ENCODE measurements around the gene CHM.

CHM gene

GRCh38 chrX:85907316-85907715, 140.0 kb downstream of the CHM start:
- Mint-ChIP-seq H3K4me1 (peaks cover 7 to 26% of the 10 kb centered on the region in 2 donors), H3K27ac (no peak overlapping the region), H3K4me3 (peak overlapping the region in 1 of 2 donors; percentile 1), H3K36me3 (peaks cover 4 to 10% of the 10 kb centered on the region in 2 donors), H3K27me3 (no peaks in the 10 kb centered on the region), H3K9me3 (no peaks in the 10 kb centered on the region)
- DNase-seq: no peak
- peak in 1 of 2 donors; percentile 29 for ATAC-seq (replicated peaks)

DNA sequence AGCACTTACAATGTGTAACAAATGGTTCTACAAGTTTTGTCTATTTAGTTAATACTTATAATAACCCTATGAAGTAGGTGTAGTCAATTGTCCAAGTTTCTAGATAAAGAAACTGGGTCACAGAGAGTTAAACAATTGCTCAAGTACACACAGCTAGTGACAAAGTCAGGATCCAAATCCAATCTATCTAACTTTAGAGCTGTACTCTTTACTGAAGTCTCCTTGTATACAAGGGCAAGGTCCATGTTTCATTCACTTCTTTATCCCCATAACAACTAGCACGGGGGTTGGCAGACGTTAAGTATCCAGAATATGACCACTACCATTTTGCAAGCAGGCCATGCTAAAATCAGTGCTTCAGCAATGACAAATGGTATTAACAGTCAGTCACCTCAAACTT, 141.0 kb downstream of the CHM start:
- Mint-ChIP-seq H3K4me3 (no peak overlapping the region), H3K27me3 (no peaks in the 10 kb centered on the region)
- ATAC-seq (replicated peaks): no peak

GRCh38 chrX:85905851-85906250, 141.5 kb downstream of the CHM start:
- DNase-seq: no peak
- Mint-ChIP-seq H3K36me3 (peaks cover 3 to 10% of the 10 kb centered on the region in 2 donors), H3K27me3 (no peaks in the 10 kb centered on the region), H3K27ac (no peak overlapping the region), H3K4me3 (no peak overlapping the region), H3K9me3 (no peaks in the 10 kb centered on the region), H3K4me1 (peaks cover 4 to 26% of the 10 kb centered on the region in 2 donors)
- no peak for ATAC-seq (replicated peaks)

More for the DNA sequence above, 141.0 kb downstream of the CHM start:
- H3K4me1 Mint-ChIP-seq: peaks cover 4 to 26% of the 10 kb centered on the region in 2 donors
- peaks cover 3 to 10% of the 10 kb centered on the region in 2 donors for H3K36me3 Mint-ChIP-seq
- H3K27ac Mint-ChIP-seq: peak overlapping the region; percentile 47
- DNase-seq: no peak
- no peaks in the 10 kb centered on the region for H3K9me3 Mint-ChIP-seq

GRCh38 chrX:85903692-85904471, 143.5 kb downstream of the CHM start:
- DNase-seq (no peak), ATAC-seq (replicated peaks) (no peak)
- H3K36me3 Mint-ChIP-seq: peaks cover 0 to 9% of the 10 kb centered on the region in 2 donors
- H3K4me3 Mint-ChIP-seq: no peak overlapping the region
- no peak overlapping the region for H3K27ac Mint-ChIP-seq
- H3K9me3 Mint-ChIP-seq: no peaks in the 10 kb centered on the region
- no peaks in the 10 kb centered on the region for H3K27me3 Mint-ChIP-seq
- peaks cover 2 to 26% of the 10 kb centered on the region in 2 donors for H3K4me1 Mint-ChIP-seq

- Mint-ChIP-seq H3K27ac (no peak overlapping the region), H3K36me3 (peaks cover 9 to 19% of the 10 kb centered on the region in 2 donors), H3K27me3 (no peaks in the 10 kb centered on the region), H3K9me3 (no peaks in the 10 kb centered on the region), H3K4me3 (no peak overlapping the region), H3K4me1 (no peaks in the 10 kb centered on the region)
- no peak for ATAC-seq (replicated peaks)
- DNase-seq: no peak
Observed at GRCh38 chrX:85897362-85898126, 149.8 kb downstream of the CHM start.

- Mint-ChIP-seq H3K4me3 (no peak overlapping the region), H3K27me3 (no peaks in the 10 kb centered on the region), H3K9me3 (peaks cover 5 to 6% of the 10 kb centered on the region in 2 donors), H3K36me3 (peaks cover 7 to 8% of the 10 kb centered on the region in 2 donors), H3K27ac (no peak overlapping the region), H3K4me1 (peaks cover 4 to 11% of the 10 kb centered on the region in 2 donors)
- no peak for DNase-seq
- no peak for ATAC-seq (replicated peaks)
Observed at GRCh38 chrX:85882601-85883000, 164.8 kb downstream of the CHM start.

GRCh38 chrX:85870585-85870984, 176.8 kb downstream of the CHM start:
- Mint-ChIP-seq H3K9me3 (peaks cover 3 to 6% of the 10 kb centered on the region in 2 donors), H3K4me1 (no peaks in the 10 kb centered on the region), H3K27ac (no peak overlapping the region), H3K27me3 (no peaks in the 10 kb centered on the region), H3K36me3 (peaks cover 30 to 39% of the 10 kb centered on the region in 2 donors), H3K4me3 (no peak overlapping the region)
- ATAC-seq (replicated peaks): no peak
- DNase-seq: no peak

- ATAC-seq (replicated peaks) (no peak), DNase-seq (no peak)
- no peaks in the 10 kb centered on the region for H3K4me1 Mint-ChIP-seq
- H3K36me3 Mint-ChIP-seq: peaks cover 35 to 45% of the 10 kb centered on the region in 2 donors
- H3K27me3 Mint-ChIP-seq: no peaks in the 10 kb centered on the region
- no peak overlapping the region for H3K27ac Mint-ChIP-seq
- H3K9me3 Mint-ChIP-seq: peaks cover 7 to 10% of the 10 kb centered on the region in 2 donors
- H3K4me3 Mint-ChIP-seq: no peak overlapping the region
Observed at GRCh38 chrX:85865324-85865723, 182.0 kb downstream of the CHM start.

DNA sequence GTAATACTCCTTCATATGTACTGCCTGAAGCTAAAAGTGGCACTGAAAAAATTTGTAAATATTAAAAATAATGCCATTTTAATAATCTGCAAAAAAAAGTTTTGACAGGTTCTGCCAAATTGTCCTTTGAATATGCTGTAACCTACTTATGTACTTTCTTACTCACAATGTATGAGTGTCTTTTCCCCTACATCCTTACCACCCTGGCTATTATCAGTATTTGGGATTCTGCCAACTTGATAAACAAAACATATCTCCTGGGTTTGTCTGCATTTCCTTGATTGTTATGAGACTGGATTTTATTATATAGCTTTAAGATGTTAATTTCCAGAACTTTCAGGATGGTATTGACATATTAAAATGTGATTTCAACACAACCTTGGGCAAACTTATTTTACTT, 187.9 kb downstream of the CHM start:
- no peak overlapping the region for H3K4me3 Mint-ChIP-seq
- DNase-seq (no peak), ATAC-seq (replicated peaks) (no peak)
- H3K36me3 Mint-ChIP-seq: peaks cover 4 to 5% of the 10 kb centered on the region in 2 donors
- H3K4me1 Mint-ChIP-seq: no peaks in the 10 kb centered on the region
- no peaks in the 10 kb centered on the region for H3K9me3 Mint-ChIP-seq
- no peak overlapping the region for H3K27ac Mint-ChIP-seq
- H3K27me3 Mint-ChIP-seq: no peaks in the 10 kb centered on the region

DNA sequence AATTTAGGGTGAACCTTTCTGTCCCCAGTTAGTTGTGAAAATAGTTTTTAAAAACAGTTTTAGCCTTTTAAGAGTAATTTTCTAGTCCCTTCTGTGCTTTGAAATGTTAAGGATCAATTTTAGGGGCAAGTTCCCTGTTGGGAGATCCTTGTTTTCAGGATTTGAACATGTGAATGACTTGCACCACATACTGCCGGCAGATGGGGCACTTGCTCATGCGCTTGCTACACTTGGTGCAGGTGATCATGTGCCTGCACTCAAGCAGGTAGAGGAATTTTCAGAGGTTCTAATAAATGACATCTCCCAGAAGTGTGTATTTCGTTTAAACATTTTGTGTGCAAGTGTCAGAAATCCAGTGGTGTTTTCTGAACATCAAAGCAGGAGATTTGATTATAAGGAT, 195.9 kb downstream of the CHM start:
- Mint-ChIP-seq H3K4me3 (no peak overlapping the region), H3K36me3 (no peaks in the 10 kb centered on the region), H3K9me3 (no peaks in the 10 kb centered on the region), H3K4me1 (no peaks in the 10 kb centered on the region), H3K27me3 (no peaks in the 10 kb centered on the region), H3K27ac (no peak overlapping the region)
- ATAC-seq (replicated peaks) (no peak), DNase-seq (no peak)

DNA sequence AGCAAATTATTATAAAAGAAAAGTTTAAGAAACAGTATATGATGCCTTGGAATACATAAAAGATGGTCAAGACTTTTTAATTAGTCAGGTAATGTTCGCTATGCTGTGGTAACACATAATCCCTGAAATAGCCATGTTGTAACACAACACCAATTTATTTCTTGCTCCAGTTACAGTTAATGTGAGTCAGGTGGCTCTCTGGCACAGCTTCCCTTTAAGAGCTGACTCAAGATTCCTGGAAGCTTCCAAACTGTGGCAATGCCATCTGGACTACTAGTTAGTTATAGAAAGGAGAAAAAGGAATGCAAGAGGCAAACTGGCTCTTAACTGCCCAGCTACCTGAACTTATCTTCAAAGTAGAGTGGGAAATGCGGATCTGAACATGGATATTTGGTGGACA, 210.5 kb downstream of the CHM start:
- no peak for ATAC-seq (replicated peaks)

GRCh38 chrX:85828771-85829170, 218.6 kb downstream of the CHM start:
- DNase-seq: no peak
- no peak for ATAC-seq (replicated peaks)
- no peak overlapping the region for H3K4me3 Mint-ChIP-seq
- peaks cover 5 to 15% of the 10 kb centered on the region in 2 donors for H3K9me3 Mint-ChIP-seq
- H3K27me3 Mint-ChIP-seq: no peaks in the 10 kb centered on the region
- H3K27ac Mint-ChIP-seq: no peak overlapping the region
- H3K36me3 Mint-ChIP-seq: no peaks in the 10 kb centered on the region
- H3K4me1 Mint-ChIP-seq: peaks cover 0 to 1% of the 10 kb centered on the region in 2 donors

More for the DNA sequence above, 210.5 kb downstream of the CHM start:
- H3K36me3 Mint-ChIP-seq: no peaks in the 10 kb centered on the region
- no peak overlapping the region for H3K4me3 Mint-ChIP-seq
- no peak for DNase-seq
- H3K27ac Mint-ChIP-seq: no peak overlapping the region
- no peaks in the 10 kb centered on the region for H3K4me1 Mint-ChIP-seq
- peaks cover 0 to 4% of the 10 kb centered on the region in 2 donors for H3K27me3 Mint-ChIP-seq
- peaks cover 4 to 13% of the 10 kb centered on the region in 2 donors for H3K9me3 Mint-ChIP-seq

- H3K4me1 Mint-ChIP-seq: no peaks in the 10 kb centered on the region
- peaks cover 10 to 31% of the 10 kb centered on the region in 2 donors for H3K9me3 Mint-ChIP-seq
- DNase-seq: no peak
- no peak overlapping the region for H3K27ac Mint-ChIP-seq
- no peak overlapping the region for H3K4me3 Mint-ChIP-seq
- H3K36me3 Mint-ChIP-seq: peaks cover 0 to 4% of the 10 kb centered on the region in 2 donors
- H3K27me3 Mint-ChIP-seq: peaks cover 0 to 6% of the 10 kb centered on the region in 2 donors
- no peak for ATAC-seq (replicated peaks)
Observed at GRCh38 chrX:85815203-85815751, 232.1 kb downstream of the CHM start.

Data from stimulated activated naive B cell treated with anti-CD40 and anti-IgM and Interleukin-4, amounts not matched to agents 10 μg/mL and 1 μg/mL and 100 μg/mL, for 72 hours (primary cell).